Measurements from ENCODE around the gene ATRN.
"Not testable (repeated sequence)": the region's sequence is repeated elsewhere in the genome, so short reads cannot be mapped to it uniquely, and the experiment has no call there.

ATRN gene

GRCh38 chr20:3470208-3470626, 601 bp upstream of the ATRN start:
- no peak for DNase-seq (ENCODE audit: low spot score)

- DNase-seq (ENCODE audit: low spot score): no peak
Measured at GRCh38 chr20:3471397-3472021, 691 bp downstream of the ATRN start.

- DNase-seq (ENCODE audit: low spot score): no peak
Measured at GRCh38 chr20:3472105-3472504, 1.3 kb downstream of the ATRN start.

GRCh38 chr20:3473324-3473723, 2.5 kb downstream of the ATRN start:
- DNase-seq (ENCODE audit: low spot score): no peak

- no peak for DNase-seq (ENCODE audit: low spot score)
Measured at GRCh38 chr20:3473944-3474343, 3.1 kb downstream of the ATRN start.

- DNase-seq (ENCODE audit: low spot score): not testable (repeated sequence)
Measured at GRCh38 chr20:3477003-3477860, 6.4 kb downstream of the ATRN start.

- no peak for DNase-seq (ENCODE audit: low spot score)
Measured at GRCh38 chr20:3477861-3478544, 7.2 kb downstream of the ATRN start.

GRCh38 chr20:3479025-3479424, 8.2 kb downstream of the ATRN start:
- DNase-seq (ENCODE audit: low spot score): no peak

GRCh38 chr20:3479759-3480615, 9.2 kb downstream of the ATRN start:
- DNase-seq (ENCODE audit: low spot score): no peak

GRCh38 chr20:3483309-3483708, 12.5 kb downstream of the ATRN start:
- no peak for DNase-seq (ENCODE audit: low spot score)

GRCh38 chr20:3483784-3484183, 13.0 kb downstream of the ATRN start:
- DNase-seq (ENCODE audit: low spot score): no peak

GRCh38 chr20:3485913-3486312, 15.1 kb downstream of the ATRN start:
- no peak for DNase-seq (ENCODE audit: low spot score)

- DNase-seq (ENCODE audit: low spot score): no peak
Measured at GRCh38 chr20:3486850-3487249, 16.0 kb downstream of the ATRN start.

- no peak for DNase-seq (ENCODE audit: low spot score)
Measured at GRCh38 chr20:3492669-3493068, 21.9 kb downstream of the ATRN start.

- DNase-seq (ENCODE audit: low spot score): no peak
Measured at GRCh38 chr20:3494218-3494617, 23.4 kb downstream of the ATRN start.

- no peak for DNase-seq (ENCODE audit: low spot score)
Measured at GRCh38 chr20:3502878-3503277, 32.1 kb downstream of the ATRN start.

- DNase-seq (ENCODE audit: low spot score): no peak
Measured at GRCh38 chr20:3505148-3505547, 34.3 kb downstream of the ATRN start.

- DNase-seq (ENCODE audit: low spot score): no peak
Measured at GRCh38 chr20:3509064-3509463, 38.2 kb downstream of the ATRN start.

- DNase-seq (ENCODE audit: low spot score): no peak
Measured at GRCh38 chr20:3510110-3510509, 39.3 kb downstream of the ATRN start.

GRCh38 chr20:3512239-3512638, 41.4 kb downstream of the ATRN start:
- not testable (repeated sequence) for DNase-seq (ENCODE audit: low spot score)

- no peak for DNase-seq (ENCODE audit: low spot score)
Measured at GRCh38 chr20:3514012-3514642, 43.3 kb downstream of the ATRN start.

All from kidney capillary endothelial cell (primary cell).